ENCODE data around the gene S100A9.

S100A9 gene

DNA sequence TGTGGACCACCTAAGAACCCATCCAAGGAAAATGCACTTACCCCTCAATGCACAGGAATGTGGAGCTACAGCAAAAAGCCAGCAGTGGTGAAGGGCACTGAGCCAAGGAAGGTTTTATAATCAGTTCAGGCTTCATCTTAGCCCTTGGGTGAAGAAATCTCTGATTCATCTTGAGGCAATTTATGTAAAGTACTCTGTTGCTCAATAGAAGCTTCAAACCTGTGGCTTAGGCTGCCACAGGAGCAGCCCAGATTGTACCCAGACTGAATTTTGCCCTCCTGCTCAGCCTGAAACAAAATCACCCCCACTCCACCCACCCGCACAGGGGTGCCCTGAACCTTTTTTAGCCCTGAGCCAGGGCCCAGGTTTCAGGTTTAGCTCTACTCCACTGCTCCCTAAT, 17.9 kb downstream of the S100A9 start, which contains the start of gene S100A12:
Gene S100A12 (minus strand): TSS at position 111 of the 400 bp plus-strand sequence. CDS start 1,029 bp downstream, outside the sequence.
- Histone ChIP-seq H4K20me1 (no peaks in the 10 kb centered on the region), H3K9ac (peak within 1 kb of the TSS in 8 of 11 experiments; percentile 30 to 82 (median 72); a peak in 14 of 22 replicates), H3K27ac (peak within 1 kb of the TSS in 10 of 11 experiments; percentile 9 to 95 (median 80); a peak in 18 of 22 replicates), H3K36me3 (peaks cover 0 to 6% (median 0%) of the 10 kb centered on the region in 11 experiments; a peak in 2 of 22 replicates), H3K27me3 (no peaks in the 10 kb centered on the region), H3K4me1 (peaks cover 0 to 98% (median 57%) of the 10 kb centered on the region in 10 experiments; a peak in 13 of 20 replicates), H3K4me2 (peak within 1 kb of the TSS in 8 of 11 experiments; percentile 6 to 88 (median 78); a peak in 15 of 22 replicates), H3K4me3 (peak within 1 kb of the TSS in 3 of 10 experiments; percentile 2 to 50 (median 43); a peak in 4 of 20 replicates), H3K9me3 (replicated peaks in 1 of 11) (peaks cover 3 to 19% (median 7%) of the 10 kb centered on the region in 11 experiments)
- TF ChIP-seq Cebpa-rat (IDR thresholded peaks at IDR 0.05) = peak in 10 of 11 experiments; percentile 7 to 98 (median 87); a peak in 18 of 22 replicates

DNA sequence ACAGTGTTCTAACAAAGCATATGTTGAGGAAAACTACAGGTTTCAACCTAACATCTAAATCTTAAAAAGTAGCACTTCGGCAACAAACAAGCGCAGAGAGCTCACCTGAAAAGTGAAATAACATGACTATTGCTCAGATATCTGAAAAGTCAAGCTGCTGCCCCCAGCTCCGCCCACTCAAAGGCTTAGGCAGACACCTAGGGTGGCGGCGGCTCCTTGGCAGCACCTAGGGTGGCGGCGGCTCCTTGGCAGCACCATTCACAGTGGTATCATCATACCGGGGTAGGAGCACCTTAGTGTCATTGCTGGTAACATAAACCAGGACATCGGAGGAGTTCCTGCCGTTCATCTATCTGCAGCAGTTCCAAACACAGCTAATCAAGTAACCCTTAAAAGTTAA, 21.9 kb downstream of the S100A9 start:
- H3K27me3 ChIP-seq = no peaks in the 10 kb centered on the region
- peaks cover 25 to 42% (median 32%) of the 10 kb centered on the region in 11 experiments for H3K9me3 ChIP-seq (replicated peaks in 1 of 11)
- H3K9ac ChIP-seq = 0 out of 22 replicates have a peak overlapping the region, but pooled peaks of 1 of the 11 experiments have one; percentile 11
- H3K36me3 ChIP-seq = peaks cover 0 to 13% (median 0%) of the 10 kb centered on the region in 11 experiments; a peak in 1 of 22 replicates
- no peak for TF ChIP-seq Cebpa-rat (IDR thresholded peaks at IDR 0.05)
- H4K20me1 ChIP-seq = no peaks in the 10 kb centered on the region
- peak overlapping the region in 4 of 11 experiments; percentile 76 to 88 (median 88); a peak in 8 of 22 replicates for H3K4me2 ChIP-seq
- H3K4me3 ChIP-seq = no peak overlapping the region
- peaks cover 0 to 77% (median 51%) of the 10 kb centered on the region in 10 experiments; a peak in 13 of 20 replicates for H3K4me1 ChIP-seq
- H3K27ac ChIP-seq = peak overlapping the region in 5 of 11 experiments; percentile 86 to 95 (median 90); a peak in 10 of 22 replicates

DNA sequence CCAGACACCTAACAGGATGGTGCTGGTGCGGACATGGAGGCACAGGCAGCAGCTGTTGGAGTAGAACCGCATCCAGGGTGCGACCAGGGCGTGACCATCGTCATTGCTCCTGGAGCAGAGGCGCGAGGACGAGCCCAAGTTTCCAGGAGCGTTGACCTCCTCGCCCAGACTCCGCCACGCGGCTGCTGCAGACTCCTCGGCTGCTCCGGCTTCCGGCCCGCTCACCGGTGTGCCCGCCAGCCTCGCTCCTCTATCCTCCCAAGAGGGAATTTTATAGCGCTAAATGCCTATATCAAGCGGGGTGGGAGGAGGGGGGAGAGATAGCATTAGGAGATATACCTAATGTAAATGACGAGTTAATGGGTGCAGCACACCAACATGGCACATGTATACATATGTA, 23.1 kb downstream of the S100A9 start:
- H3K9me3 ChIP-seq (replicated peaks in 1 of 11) = peaks cover 25 to 42% (median 32%) of the 10 kb centered on the region in 11 experiments
- H3K36me3 ChIP-seq = peaks cover 0 to 13% (median 0%) of the 10 kb centered on the region in 11 experiments; a peak in 1 of 22 replicates
- H3K27ac ChIP-seq = peak overlapping the region in 4 of 11 experiments; percentile 16 to 95 (median 92); a peak in 6 of 22 replicates
- no peak overlapping the region for H3K4me2 ChIP-seq
- H3K4me1 ChIP-seq = peaks cover 1 to 77% (median 51%) of the 10 kb centered on the region in 10 experiments; a peak in 19 of 20 replicates
- H3K27me3 ChIP-seq = no peaks in the 10 kb centered on the region
- no peak for TF ChIP-seq Cebpa-rat (IDR thresholded peaks at IDR 0.05)
- no peaks in the 10 kb centered on the region for H4K20me1 ChIP-seq
- H3K4me3 ChIP-seq = no peak overlapping the region
- no peak overlapping the region for H3K9ac ChIP-seq

DNA sequence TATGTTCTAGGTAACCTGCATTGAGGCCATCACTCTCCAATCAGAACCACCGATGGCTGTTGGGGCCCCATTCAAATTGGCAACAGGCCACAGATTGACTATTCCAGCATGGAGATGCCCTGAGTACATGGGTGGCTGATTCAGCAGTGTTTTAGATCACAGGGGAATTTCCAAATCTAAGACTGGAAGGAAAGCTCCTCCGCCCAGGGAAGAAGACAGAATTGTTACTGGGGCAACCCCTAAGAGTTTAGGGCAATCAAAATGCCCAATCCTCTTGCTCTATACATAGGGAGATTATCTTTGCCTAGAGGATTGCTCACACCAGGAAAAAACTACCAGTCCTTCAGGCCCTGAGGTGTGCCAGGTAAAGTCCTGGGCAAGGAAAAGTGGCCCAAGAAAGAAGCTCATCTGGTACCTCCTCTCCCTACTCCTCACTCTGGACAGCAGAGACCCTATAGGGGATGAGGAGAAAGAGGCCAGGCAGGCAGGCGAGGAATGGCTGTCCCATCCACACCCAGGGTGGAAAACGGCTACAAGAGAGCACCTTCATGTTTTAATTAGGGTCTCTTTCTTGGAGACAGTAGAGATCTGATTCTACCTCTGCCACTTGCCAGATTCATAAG, 27.4 kb downstream of the S100A9 start:
- H3K4me2 ChIP-seq = peak overlapping the region in 8 of 11 experiments; percentile 80 to 95 (median 85); a peak in 16 of 22 replicates
- peaks cover 21 to 37% (median 31%) of the 10 kb centered on the region in 11 experiments for H3K9me3 ChIP-seq (replicated peaks in 1 of 11)
- peaks cover 0 to 13% (median 0%) of the 10 kb centered on the region in 11 experiments; a peak in 1 of 22 replicates for H3K36me3 ChIP-seq
- no peaks in the 10 kb centered on the region for H3K27me3 ChIP-seq
- peak overlapping the region; percentile 63 to 99 (median 98) for H3K27ac ChIP-seq
- H4K20me1 ChIP-seq = no peaks in the 10 kb centered on the region
- peak overlapping the region in 8 of 11 experiments; percentile 78 to 89 (median 86); a peak in 13 of 22 replicates for H3K9ac ChIP-seq
- H3K4me1 ChIP-seq = peaks cover 15 to 77% (median 55%) of the 10 kb centered on the region in 10 experiments
- 0 out of 20 replicates have a peak overlapping the region, but pooled peaks of 1 of the 10 experiments have one; percentile 12 for H3K4me3 ChIP-seq
- TF ChIP-seq Cebpa-rat (IDR thresholded peaks at IDR 0.05) = no peak

DNA sequence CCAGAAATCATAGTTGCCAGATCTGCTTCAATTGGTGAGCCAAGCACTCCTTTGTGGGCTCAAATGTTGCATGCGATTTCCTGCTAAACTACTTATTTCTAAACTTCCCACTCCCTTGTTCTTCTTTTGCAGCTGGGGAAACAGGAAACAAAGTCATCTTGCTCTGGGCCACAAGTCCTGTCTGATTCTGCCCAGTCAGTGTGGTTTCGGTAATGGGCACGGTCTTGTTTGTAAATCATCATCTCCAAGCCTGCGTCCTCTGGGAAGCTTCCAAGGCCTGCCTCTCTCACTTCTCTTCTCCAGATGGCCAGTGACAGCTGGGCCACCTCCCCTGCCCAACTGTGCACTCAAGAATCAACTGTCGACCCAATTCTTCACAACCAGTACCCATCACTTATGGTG, 28.8 kb downstream of the S100A9 start:
- Histone ChIP-seq H3K4me1 (peaks cover 15 to 89% (median 69%) of the 10 kb centered on the region in 10 experiments), H4K20me1 (no peaks in the 10 kb centered on the region), H3K27ac (peak overlapping the region; percentile 63 to 99 (median 98)), H3K36me3 (peaks cover 0 to 5% (median 0%) of the 10 kb centered on the region in 11 experiments; a peak in 1 of 22 replicates), H3K4me3 (0 out of 20 replicates have a peak overlapping the region, but pooled peaks of 2 of the 10 experiments have one; percentile 6 to 25), H3K27me3 (no peaks in the 10 kb centered on the region), H3K9me3 (replicated peaks in 1 of 11) (peaks cover 12 to 22% (median 18%) of the 10 kb centered on the region in 11 experiments; a peak in 21 of 22 replicates), H3K9ac (peak overlapping the region; percentile 4 to 89 (median 84); a peak in 18 of 22 replicates), H3K4me2 (peak overlapping the region; percentile 36 to 95 (median 84))
- peak; percentile 83 to 99 (median 96) for TF ChIP-seq Cebpa-rat (IDR thresholded peaks at IDR 0.05)

DNA sequence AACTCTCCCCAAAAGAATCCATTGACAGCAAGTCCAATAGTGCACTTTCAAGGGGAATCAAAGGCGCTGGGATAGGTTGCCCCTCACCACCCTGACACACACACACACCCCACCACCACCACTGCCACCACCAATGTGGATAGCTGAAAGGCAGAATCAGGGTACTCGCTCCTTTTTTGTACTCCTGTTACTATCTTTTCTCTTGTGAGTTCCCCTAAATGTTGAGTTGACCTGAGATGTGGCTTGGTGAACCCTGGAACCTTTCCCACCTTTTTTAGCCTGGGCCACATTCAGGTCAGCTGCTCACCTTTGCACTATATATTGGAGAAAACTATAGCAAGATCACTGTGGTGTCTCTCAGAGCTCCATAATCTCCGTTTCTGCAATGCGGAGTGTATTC, 29.3 kb downstream of the S100A9 start:
- Histone ChIP-seq H4K20me1 (no peaks in the 10 kb centered on the region), H3K36me3 (peaks cover 0 to 3% (median 0%) of the 10 kb centered on the region in 11 experiments; a peak in 1 of 22 replicates), H3K4me1 (peaks cover 15 to 94% (median 74%) of the 10 kb centered on the region in 10 experiments), H3K4me2 (peak overlapping the region; percentile 36 to 95 (median 84)), H3K9ac (peak overlapping the region in 10 of 11 experiments; percentile 54 to 89 (median 81); a peak in 18 of 22 replicates), H3K27me3 (no peaks in the 10 kb centered on the region), H3K4me3 (no peak overlapping the region), H3K9me3 (replicated peaks in 1 of 11) (peaks cover 10 to 17% (median 13%) of the 10 kb centered on the region in 11 experiments; a peak in 18 of 22 replicates), H3K27ac (peak overlapping the region; percentile 63 to 99 (median 98))
- no peak for TF ChIP-seq Cebpa-rat (IDR thresholded peaks at IDR 0.05)

DNA sequence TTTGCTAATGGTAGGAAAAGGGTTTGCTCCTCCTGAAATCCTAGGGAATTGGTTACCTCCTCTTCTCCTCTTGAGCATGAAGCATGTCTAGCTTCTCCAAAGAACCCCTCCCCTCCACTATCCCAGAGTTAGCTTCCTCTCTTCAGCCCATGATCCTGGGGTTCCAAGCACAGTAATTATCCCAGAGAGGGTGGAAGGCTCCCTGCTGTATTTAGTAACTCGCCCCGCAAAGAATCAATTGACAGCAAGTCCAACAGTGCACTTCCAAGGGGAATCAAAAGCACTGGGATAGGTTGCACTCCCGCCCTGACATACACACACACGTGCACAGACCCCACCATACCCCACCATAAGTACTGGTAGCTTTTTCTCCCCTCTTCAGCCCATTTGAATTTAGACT, 30.1 kb downstream of the S100A9 start:
- H4K20me1 ChIP-seq = no peaks in the 10 kb centered on the region
- peaks cover 2 to 9% (median 5%) of the 10 kb centered on the region in 11 experiments; a peak in 16 of 22 replicates for H3K9me3 ChIP-seq (replicated peaks in 1 of 11)
- H3K4me1 ChIP-seq = peaks cover 15 to 100% (median 80%) of the 10 kb centered on the region in 10 experiments
- H3K36me3 ChIP-seq = no peaks in the 10 kb centered on the region; a peak in 1 of 22 replicates
- peak overlapping the region; percentile 63 to 99 (median 98); a peak in 20 of 22 replicates for H3K27ac ChIP-seq
- no peak for TF ChIP-seq Cebpa-rat (IDR thresholded peaks at IDR 0.05)
- 0 out of 20 replicates have a peak overlapping the region, but pooled peaks of 1 of the 10 experiments have one; percentile 5 for H3K4me3 ChIP-seq
- no peaks in the 10 kb centered on the region for H3K27me3 ChIP-seq
- peak overlapping the region in 8 of 11 experiments; percentile 80 to 95 (median 85); a peak in 15 of 22 replicates for H3K4me2 ChIP-seq
- H3K9ac ChIP-seq = peak overlapping the region in 7 of 11 experiments; percentile 68 to 89 (median 87); a peak in 14 of 22 replicates

DNA sequence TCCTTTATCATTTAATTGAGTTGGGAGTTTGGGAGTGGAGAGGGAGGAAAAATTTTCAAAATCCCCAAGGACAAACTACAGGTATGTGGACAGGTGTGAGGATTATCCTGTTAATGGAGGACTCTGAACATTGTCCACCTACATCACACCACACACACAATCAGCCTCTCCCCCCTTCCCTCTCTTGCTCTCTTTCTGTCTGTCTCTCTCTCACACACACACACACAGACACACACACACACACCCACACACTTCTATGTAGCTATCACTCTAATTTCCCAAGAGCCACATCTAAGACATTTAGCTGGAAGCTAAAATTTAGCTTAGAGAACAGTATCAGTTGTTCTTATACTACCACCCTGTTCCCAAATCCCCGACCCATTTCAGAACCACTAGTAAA, 31.7 kb downstream of the S100A9 start:
- Histone ChIP-seq H3K36me3 (no peaks in the 10 kb centered on the region; a peak in 1 of 22 replicates), H4K20me1 (no peaks in the 10 kb centered on the region), H3K4me2 (peak overlapping the region in 9 of 11 experiments; percentile 26 to 95 (median 85); a peak in 16 of 22 replicates), H3K9ac (peak overlapping the region in 5 of 11 experiments; percentile 69 to 78 (median 73); a peak in 9 of 22 replicates), H3K4me1 (peaks cover 20 to 100% (median 86%) of the 10 kb centered on the region in 10 experiments), H3K4me3 (peak overlapping the region in 4 of 10 experiments; percentile 44 to 66 (median 54); a peak in 7 of 20 replicates), H3K9me3 (replicated peaks in 1 of 11) (no peaks in the 10 kb centered on the region), H3K27ac (peak overlapping the region in 9 of 11 experiments; percentile 53 to 99 (median 97); a peak in 15 of 22 replicates), H3K27me3 (no peaks in the 10 kb centered on the region)
- no peak for TF ChIP-seq Cebpa-rat (IDR thresholded peaks at IDR 0.05)

Measured in BLaER1 treated with 17β-estradiol and CSF1 and Interleukin-3, amounts not matched to agents 10 nM and 100 nM (cell line).